Measurements from ENCODE around the gene STK4. TPM values are rescaled to one million over a fixed set of nuclear protein-coding genes. Genes with fewer than 3 reads are reported as not detected.

Gene STK4
- total RNA-seq, 2 experiments from 2014 or later = 265 to 277 TPM

DNA sequence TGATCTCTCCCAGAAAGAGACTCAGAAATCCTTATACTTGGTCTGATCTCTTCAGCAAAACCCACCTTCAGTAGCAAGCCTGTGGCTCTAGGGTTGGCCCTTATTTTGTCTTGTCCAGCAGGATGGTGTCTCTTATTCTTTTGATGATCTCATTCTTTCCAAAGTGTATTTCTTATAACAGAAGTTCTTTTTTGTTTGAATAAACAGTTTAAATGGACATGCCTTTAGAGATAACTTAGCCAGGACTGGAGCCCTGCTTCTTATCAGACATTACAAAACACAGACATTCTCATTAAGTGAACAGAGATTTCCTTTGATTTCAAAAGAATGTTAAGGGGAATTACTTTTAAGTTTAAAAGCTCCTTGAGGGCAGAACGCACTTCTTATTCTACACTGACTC lies 102.9 kb downstream of the STK4 start:
- H3K4me1 ChIP-seq (ENCODE audit: insufficient read depth, low read length) = peaks cover 10% of the 10 kb centered on the region
- H3K4me1 Mint-ChIP-seq (ENCODE audit: low read depth) = peaks cover 75% of the 10 kb centered on the region
- H3K27ac Mint-ChIP-seq = peak overlapping the region; percentile 35
- no peak overlapping the region for H3K4me3 Mint-ChIP-seq
- ChIA-PET CTCF (interaction anchor here (1.0 kb wide), 1 partner anchor 26 kb away, joined by 4 read pairs; no protein-coding TSS in a partner anchor), POLR2A (no interaction called here)
- peaks cover 62% of the 10 kb centered on the region for H3K36me3 ChIP-seq (ENCODE audit: insufficient read depth, low read length)
- H3K9me3 ChIP-seq (ENCODE audit: control insufficient read depth in 1 of 2, insufficient read depth in 1 of 2, low read length in 2 of 2) = no peaks in the 10 kb centered on the region
- TF ChIP-seq, protein P1, sequence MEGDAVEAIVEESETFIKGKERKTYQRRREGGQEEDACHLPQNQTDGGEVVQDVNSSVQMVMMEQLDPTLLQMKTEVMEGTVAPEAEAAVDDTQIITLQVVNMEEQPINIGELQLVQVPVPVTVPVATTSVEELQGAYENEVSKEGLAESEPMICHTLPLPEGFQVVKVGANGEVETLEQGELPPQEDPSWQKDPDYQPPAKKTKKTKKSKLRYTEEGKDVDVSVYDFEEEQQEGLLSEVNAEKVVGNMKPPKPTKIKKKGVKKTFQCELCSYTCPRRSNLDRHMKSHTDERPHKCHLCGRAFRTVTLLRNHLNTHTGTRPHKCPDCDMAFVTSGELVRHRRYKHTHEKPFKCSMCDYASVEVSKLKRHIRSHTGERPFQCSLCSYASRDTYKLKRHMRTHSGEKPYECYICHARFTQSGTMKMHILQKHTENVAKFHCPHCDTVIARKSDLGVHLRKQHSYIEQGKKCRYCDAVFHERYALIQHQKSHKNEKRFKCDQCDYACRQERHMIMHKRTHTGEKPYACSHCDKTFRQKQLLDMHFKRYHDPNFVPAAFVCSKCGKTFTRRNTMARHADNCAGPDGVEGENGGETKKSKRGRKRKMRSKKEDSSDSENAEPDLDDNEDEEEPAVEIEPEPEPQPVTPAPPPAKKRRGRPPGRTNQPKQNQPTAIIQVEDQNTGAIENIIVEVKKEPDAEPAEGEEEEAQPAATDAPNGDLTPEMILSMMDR (IDR thresholded peaks at IDR 0.05) = no peak
- intact Hi-C loops (cut with DNase I, micrococcal nuclease) = no loop called here
- no peaks in the 10 kb centered on the region for H3K27me3 ChIP-seq (ENCODE audit: control insufficient read depth in 1 of 2, insufficient read depth in 2 of 2, low read length in 2 of 2)
- no peaks in the 10 kb centered on the region for H3K27me3 Mint-ChIP-seq
- DNase-seq (no peak), ATAC-seq (ENCODE audit: poor library complexity) (no peak)
- H3K4me3 ChIP-seq (ENCODE audit: low read length) = no peak overlapping the region
- peaks cover 94% of the 10 kb centered on the region for H3K36me3 Mint-ChIP-seq (ENCODE audit: low read depth)
- H3K27ac ChIP-seq (ENCODE audit: low read depth in 1 of 2, low read length in 2 of 2) = no peak overlapping the region
- H3K9me3 Mint-ChIP-seq = no peaks in the 10 kb centered on the region

GRCh38 chr20:45070932-45071632 lies 104.8 kb downstream of the STK4 start:
- peaks cover 96% of the 10 kb centered on the region for H3K36me3 Mint-ChIP-seq (ENCODE audit: low read depth)
- no peak for ATAC-seq (ENCODE audit: poor library complexity)
- Histone ChIP-seq H3K4me3 (ENCODE audit: low read length) (no peak overlapping the region), H3K9me3 (ENCODE audit: control insufficient read depth in 1 of 2, insufficient read depth in 1 of 2, low read length in 2 of 2) (no peaks in the 10 kb centered on the region), H3K4me1 (ENCODE audit: insufficient read depth, low read length) (peaks cover 10% of the 10 kb centered on the region), H3K27ac (ENCODE audit: low read depth in 1 of 2, low read length in 2 of 2) (no peak overlapping the region), H3K36me3 (ENCODE audit: insufficient read depth, low read length) (peaks cover 77% of the 10 kb centered on the region), H3K27me3 (ENCODE audit: control insufficient read depth in 1 of 2, insufficient read depth in 2 of 2, low read length in 2 of 2) (no peaks in the 10 kb centered on the region)
- DNase-seq = no peak
- no peaks in the 10 kb centered on the region for H3K27me3 Mint-ChIP-seq
- no peak overlapping the region for H3K4me3 Mint-ChIP-seq
- intact Hi-C loops (cut with DNase I, micrococcal nuclease) = no loop called here
- H3K27ac Mint-ChIP-seq = peak overlapping the region; percentile 69
- ChIA-PET POLR2A (interaction anchor here (1.2 to 1.4 kb wide), 3 partner anchors 8 to 25 kb away, joined by 3 to 4 read pairs (median 4); no protein-coding TSS in a partner anchor), CTCF (interaction anchor here (1.0 to 1.8 kb wide), 2 partner anchors 10 to 27 kb away, joined by 5 to 8 read pairs; no protein-coding TSS in a partner anchor)
- H3K9me3 Mint-ChIP-seq = no peaks in the 10 kb centered on the region
- TF ChIP-seq, protein P1 (IDR thresholded peaks at IDR 0.05) = no peak
- H3K4me1 Mint-ChIP-seq (ENCODE audit: low read depth) = peaks cover 59% of the 10 kb centered on the region

DNA sequence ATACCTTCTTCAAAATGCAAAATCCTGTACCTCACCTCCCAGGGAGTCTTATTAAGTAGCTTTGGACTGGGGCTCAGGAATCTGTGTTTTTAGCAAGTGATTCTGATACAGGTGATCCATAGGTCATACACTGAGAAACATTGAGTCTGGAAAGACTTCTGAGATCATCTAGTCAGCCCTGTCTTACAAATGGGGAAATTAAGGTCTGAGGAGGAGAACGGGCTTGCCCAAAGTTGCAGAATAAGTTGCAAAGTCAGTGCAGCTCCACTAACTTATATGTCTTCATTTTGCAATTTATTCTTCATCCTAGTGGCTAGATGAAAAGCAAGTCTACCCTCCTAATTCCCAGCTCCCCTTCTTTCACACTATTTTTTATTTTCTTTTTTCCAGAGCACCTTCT lies 105.8 kb downstream of the STK4 start:
- DNase-seq (no peak), ATAC-seq (ENCODE audit: poor library complexity) (no peak)
- Mint-ChIP-seq H3K36me3 (ENCODE audit: low read depth) (peaks cover 97% of the 10 kb centered on the region), H3K4me1 (ENCODE audit: low read depth) (peaks cover 50% of the 10 kb centered on the region), H3K27me3 (no peaks in the 10 kb centered on the region), H3K27ac (peak overlapping the region; percentile 69), H3K9me3 (no peaks in the 10 kb centered on the region), H3K4me3 (no peak overlapping the region)
- ChIA-PET CTCF (interaction anchor here (1.0 to 1.8 kb wide), 3 partner anchors 14 to 28 kb away, joined by 3 to 8 read pairs (median 4); no protein-coding TSS in a partner anchor), POLR2A (interaction anchor here (0.6 to 1.3 kb wide), 3 partner anchors 7 to 24 kb away, joined by 3 to 4 read pairs (median 3); no protein-coding TSS in a partner anchor)
- Histone ChIP-seq H3K27ac (ENCODE audit: low read depth in 1 of 2, low read length in 2 of 2) (no peak overlapping the region), H3K4me1 (ENCODE audit: insufficient read depth, low read length) (peaks cover 10% of the 10 kb centered on the region), H3K27me3 (ENCODE audit: control insufficient read depth in 1 of 2, insufficient read depth in 2 of 2, low read length in 2 of 2) (no peaks in the 10 kb centered on the region), H3K9me3 (ENCODE audit: control insufficient read depth in 1 of 2, insufficient read depth in 1 of 2, low read length in 2 of 2) (no peaks in the 10 kb centered on the region), H3K36me3 (ENCODE audit: insufficient read depth, low read length) (peaks cover 78% of the 10 kb centered on the region), H3K4me3 (ENCODE audit: low read length) (no peak overlapping the region)
- intact Hi-C loops (cut with DNase I, micrococcal nuclease) = no loop called here
- TF ChIP-seq, protein P1 (IDR thresholded peaks at IDR 0.05) = no peak

All from CD4-positive, alpha-beta T cell (primary cell).